ENCODE measurements around the gene TSPYL4.

GRCh38 chr6:116254297-116255056 is 602 bp upstream of the TSPYL4 start:
- TF ChIP-seq CTCF (IDR thresholded peaks at IDR 0.05; ENCODE audit: extremely low read depth in 1 of 2, insufficient read depth in 1 of 2, low read depth in 1 of 2, low read length in 2 of 2) (no peak), GATA2 (IDR thresholded peaks at IDR 0.05; ENCODE audit: insufficient read depth, insufficient read length, low read depth, low read length) (no peak), POLR2A (IDR thresholded peaks at IDR 0.05; ENCODE audit: low read depth, low read length) (no peak), POLR2AphosphoS5 (IDR thresholded peaks at IDR 0.05; ENCODE audit: insufficient read depth, low read depth, low read length) (no peak), MAX (IDR thresholded peaks at IDR 0.05; ENCODE audit: insufficient read depth, insufficient read length) (no peak)

Data from endothelial cell of umbilical vein (primary cell).